AG08396 (cell line): ENCODE measurements around the gene ADGRE3.

ENCODE experiments used
- DNase-seq: peaks from one replicate; pipeline ENCODE4 v3.0.0; 2012; ENCODE audit warnings: low spot score, mixed read lengths

The ADGRE3 gene, protein sequence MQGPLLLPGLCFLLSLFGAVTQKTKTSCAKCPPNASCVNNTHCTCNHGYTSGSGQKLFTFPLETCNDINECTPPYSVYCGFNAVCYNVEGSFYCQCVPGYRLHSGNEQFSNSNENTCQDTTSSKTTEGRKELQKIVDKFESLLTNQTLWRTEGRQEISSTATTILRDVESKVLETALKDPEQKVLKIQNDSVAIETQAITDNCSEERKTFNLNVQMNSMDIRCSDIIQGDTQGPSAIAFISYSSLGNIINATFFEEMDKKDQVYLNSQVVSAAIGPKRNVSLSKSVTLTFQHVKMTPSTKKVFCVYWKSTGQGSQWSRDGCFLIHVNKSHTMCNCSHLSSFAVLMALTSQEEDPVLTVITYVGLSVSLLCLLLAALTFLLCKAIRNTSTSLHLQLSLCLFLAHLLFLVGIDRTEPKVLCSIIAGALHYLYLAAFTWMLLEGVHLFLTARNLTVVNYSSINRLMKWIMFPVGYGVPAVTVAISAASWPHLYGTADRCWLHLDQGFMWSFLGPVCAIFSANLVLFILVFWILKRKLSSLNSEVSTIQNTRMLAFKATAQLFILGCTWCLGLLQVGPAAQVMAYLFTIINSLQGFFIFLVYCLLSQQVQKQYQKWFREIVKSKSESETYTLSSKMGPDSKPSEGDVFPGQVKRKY

DNA sequence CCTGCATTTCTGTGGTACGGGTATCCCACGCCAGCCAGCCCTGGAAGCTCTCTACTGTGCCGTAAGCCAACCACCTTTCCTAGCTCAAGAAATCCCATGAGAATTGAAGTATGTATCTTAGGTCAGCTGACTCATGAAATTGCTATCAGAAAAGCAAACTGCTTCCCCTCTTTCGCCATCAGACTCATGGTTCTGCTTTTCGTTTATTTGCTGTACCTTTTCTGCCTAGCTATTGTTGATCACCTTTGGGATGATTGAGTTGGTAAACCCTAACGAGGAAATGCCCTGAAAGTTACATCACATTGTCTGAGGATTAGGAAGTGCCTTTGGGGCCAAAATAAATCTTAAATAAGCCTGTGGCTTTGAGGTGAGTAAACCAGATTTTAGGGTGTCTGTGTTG is at the start of gene ADGRE3:
ADGRE3 (minus strand) TSS at position 81 of the 400 bp plus-strand sequence; CDS start at position 7, 74 bp downstream.
- DNase-seq = no peak

DNA sequence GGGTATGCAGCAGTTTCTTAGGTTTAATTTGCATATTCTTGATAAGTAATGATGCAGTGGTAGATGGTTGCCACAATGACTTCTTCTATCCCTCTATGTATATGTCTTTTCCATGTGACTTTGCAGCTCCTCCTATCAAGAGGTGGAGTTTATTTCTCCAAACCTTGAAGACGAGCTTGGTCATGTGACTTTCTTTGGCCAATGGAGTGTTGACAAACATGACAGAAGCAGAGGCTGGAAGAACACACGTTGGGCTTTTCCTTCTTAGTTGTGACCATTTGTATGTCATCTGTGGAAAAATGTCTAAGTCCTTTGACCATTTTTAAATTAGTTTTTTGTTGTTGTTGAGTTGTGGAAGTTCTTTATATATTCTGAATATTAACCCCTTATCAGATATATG is 47.5 kb upstream of the ADGRE3 start:
- DNase-seq = no peak

DNA sequence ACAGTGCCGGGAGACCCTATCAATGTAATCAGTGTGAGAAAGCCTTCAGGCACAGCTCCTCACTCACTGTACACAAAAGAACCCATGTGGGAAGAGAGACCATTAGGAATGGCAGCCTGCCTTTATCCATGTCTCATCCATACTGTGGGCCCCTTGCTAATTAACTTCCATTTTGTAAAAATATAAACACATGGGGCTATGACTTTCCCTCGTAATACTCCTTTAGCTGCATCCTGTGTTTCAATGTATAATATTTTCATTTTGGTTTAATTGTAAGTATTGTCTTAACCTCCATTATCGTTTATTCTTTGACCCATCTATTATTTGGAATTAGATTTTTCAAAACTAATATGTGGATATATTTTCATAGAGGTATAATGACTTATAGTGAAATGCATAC is 44.5 kb upstream of the ADGRE3 start:
- DNase-seq = no peak

DNA sequence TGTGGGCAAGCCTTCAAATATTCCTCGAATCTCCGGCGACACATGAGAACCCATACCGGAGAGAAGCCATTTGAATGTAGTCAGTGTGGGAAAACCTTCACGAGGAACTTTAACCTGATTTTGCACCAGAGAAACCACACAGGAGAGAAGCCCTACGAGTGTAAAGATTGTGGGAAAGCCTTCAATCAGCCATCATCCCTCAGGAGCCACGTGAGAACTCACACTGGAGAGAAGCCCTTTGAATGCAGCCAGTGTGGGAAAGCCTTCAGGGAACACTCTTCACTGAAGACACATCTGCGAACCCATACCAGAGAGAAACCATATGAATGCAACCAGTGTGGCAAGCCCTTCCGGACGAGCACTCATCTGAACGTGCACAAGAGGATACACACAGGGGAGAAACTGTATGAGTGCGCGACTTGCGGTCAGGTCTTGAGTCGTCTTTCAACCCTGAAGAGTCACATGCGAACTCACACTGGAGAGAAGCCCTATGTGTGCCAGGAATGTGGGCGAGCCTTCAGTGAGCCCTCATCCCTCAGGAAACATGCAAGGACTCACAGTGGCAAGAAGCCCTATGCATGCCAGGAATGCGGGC is 44.0 kb upstream of the ADGRE3 start:
- DNase-seq = no peak

DNA sequence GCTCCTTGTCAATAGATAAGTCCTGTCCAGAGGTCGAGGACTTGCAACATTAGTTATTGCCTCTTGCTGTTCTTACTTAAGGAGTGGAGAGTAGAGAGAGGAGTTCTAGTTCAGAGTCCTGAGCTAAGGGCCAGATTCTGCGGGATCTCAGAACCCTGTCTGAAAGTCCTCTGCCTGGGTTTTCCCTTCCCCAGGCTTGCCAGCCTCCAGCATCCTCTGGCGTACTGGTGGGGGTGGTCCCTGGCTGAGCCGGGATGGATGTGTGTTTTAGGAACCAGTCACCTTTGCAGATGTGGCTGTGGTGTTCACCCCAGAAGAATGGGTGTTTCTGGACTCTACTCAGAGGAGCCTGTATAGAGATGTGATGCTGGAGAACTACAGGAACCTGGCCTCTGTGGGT is 41.2 kb upstream of the ADGRE3 start:
- DNase-seq = no peak

DNA sequence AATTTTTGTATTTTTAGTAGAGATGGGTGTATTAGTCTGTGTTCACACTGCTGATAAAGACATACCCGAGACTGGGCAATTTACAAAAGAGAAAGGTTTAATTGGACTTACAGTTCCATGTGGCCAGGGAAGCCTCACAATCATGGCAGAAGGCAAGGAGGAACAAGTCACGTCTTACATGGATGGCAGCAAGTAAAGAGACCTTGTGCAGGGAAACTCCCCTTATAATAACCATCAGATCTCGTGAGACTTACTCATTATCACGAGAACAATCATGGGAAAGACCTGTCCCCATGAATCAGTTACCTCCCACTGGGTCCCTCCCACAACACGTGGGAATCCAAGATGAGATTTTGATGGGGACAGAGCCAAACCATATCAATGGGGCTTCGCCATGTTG is 29.8 kb upstream of the ADGRE3 start:
- DNase-seq = no peak

DNA sequence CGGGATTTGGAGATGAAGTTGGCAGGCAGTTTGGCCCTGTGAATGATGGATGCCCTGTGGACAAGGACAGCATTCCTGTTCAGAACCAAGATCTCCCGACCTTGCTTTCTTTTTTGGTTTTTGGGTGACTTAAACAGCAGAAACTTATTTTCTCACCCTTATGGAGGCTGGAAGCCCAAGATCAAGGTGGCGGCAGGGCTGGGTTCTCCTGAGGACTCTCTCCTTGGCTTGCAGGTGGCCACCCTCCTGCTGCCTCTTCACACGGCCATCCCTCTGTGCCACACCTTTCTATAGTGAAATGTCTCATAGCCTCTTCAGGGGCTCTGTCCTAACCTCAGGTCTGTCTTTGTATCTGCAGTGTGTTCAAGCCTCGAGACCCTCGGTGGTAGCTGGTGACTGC is 29.2 kb upstream of the ADGRE3 start:
- no peak for DNase-seq

DNA sequence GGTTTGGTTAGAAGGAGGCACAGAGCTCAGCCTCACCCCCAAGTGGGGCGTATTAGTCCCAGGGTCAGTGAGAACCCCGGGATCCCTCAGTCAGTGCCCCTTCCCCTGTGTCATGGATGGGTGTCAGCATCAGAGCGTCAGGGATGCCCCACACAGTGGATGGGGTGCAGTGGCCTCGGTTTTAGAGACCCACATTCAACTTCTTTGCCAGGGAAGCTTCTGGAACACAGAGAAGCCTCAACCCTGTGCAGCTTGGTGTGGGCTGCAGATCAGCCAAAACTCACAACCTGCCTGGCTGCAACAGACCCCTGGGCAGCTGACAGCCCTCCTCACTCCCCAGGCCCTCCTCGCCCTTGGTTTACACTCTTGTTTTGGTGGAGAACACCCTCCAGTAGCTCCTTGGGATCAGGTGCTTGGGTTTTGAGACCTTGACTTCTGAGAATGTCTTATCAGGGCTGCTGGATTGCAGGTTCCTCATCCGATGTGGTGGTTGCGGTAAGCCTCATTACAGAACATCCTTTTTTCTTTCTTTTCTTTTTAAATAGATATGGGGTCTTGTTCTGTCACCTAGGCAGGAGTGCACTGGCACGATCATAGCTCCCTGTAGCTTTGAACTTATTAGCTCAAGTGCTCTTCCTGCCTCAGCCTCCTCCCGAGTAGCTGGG is 26.2 kb upstream of the ADGRE3 start:
- DNase-seq = no peak

DNA sequence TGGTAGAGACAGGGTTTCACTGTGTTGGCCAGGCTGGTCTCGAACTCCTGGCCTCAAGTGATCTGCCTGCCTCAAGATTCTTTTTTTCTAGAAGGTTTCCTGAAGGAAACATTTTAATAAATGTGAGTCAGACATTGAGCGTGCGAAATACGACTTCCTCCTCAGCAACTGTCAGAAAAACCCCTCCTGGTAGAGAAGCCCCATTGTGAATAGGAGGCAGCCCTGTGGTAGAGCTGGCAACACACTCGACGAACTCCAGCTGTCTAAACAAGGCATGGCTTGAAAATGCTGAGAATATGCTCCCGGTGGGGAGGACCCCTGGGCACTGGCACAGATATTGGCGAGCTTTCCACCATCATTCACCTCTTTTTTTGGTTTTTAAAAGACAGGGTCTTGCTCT is 25.0 kb upstream of the ADGRE3 start:
- no peak for DNase-seq

DNA sequence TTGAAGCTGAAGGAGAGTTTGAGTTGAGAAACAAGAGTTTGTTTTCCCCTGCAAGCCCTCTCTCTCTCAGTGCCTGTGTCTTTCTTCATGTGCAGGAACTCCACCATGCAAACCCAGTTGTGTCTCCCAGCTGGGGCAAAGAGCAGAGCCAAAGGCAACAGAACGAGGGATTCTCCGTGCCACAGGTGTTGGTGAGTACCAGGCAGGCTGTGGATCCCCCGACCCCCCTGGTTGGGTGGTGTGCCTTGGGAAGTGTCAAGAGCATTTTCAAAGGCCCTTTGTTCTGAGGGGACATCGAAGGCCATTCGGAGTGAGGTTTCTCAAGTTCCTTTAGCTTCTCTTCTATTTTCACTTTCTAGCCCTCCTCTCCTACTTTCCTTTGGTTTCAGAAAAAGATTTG is 20.8 kb upstream of the ADGRE3 start:
- no peak for DNase-seq

DNA sequence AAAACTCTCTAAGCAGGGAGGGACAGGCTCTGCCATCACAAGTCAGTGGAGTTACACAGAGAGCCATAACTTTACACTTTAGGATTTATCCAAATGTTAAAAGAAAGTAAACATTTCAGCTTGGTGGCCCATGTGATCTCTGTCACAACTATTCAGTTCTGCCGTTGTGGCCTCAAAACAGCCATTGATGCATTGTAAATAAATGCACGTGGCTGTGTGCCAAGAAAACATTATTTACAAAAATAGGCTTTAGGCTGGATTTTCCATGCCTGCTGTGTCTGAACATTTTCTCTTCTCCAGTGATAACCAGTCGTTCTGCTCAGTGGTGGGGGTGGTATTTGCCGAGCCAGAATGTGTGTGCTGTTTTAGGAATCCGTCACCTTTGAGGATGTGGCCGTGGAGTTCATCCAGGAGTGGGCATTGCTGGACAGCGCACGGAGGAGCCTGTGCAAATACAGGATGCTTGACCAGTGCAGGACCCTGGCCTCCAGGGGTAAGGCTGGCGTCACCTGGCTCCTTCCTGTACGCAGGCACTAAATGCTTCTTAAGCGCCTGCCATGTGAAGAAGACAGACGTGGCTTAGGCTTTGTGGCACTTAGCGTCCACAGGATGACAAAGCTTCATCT is 20.1 kb upstream of the ADGRE3 start:
- no peak for DNase-seq

DNA sequence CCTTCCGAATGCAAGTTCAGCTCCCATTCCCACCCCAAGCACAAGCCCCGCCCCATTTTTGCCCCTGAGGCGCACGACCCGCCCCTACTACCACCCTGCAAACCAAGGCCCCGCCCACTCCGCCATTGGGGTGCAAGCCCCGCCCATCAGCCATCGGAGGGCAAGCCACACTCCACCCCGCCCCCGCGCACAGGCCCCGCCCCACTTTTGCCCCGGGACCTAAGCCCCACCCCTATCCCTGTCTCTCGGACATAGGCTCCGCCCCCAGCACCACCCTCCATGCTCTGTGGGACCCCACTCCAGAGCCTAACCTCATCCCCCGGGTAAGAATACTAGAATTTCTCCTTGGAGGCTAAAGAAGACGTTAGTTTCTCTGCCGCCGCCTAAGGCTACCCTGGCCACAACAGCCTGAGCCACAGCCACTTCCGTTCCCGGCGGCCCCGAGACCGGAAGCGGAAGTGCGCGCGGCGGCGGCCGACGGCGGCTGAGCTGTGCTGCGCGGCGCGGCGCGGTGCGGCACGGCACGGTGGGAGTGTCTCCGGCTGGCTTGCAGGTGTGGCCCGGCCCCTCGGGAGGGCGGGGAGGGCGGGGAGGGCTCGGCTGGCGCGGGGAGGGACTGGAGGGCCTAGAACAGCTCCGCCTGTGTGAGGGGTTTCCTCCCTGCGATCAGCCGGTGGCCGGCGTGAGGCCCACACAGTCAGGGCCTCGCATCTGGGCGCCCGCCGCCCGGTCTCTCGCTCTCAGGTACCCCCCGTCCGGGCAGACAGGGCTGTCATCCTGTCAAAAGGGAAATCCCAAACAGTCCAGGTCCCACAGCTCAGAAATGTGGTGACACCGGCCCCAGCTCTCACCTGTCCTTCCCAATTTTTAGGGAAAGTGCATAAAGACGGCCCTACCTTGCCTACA is 15.2 kb upstream of the ADGRE3 start, which contains the start of gene ZNF333:
ZNF333 (plus strand) TSS at position 451 of the 906 bp plus-strand sequence. CDS start 3,444 bp downstream, outside the sequence.
- peak; percentile 98 for DNase-seq

DNA sequence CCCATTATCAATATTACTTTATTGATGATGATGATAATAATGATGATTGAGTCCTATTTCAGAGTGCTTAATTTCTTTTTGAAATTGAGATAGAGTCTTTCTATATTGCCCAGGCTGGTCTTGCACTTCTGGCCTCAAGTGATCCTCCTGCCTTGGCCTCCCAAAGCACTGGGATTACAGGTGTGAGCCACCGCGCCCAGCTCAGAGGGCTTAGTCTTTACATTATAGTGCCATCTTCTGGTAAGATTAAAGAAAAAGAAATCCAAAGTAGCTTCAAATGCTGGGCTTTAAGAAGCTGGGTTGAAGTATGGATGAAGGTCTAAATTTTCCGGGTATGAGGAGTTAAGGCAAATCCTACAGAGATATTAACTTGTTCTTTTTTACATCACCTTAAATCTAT is 11.8 kb upstream of the ADGRE3 start:
- DNase-seq = no peak

GRCh38 chr19:14683439-14683838 is 8.8 kb upstream of the ADGRE3 start:
- no peak for DNase-seq

GRCh38 chr19:14682084-14682483 is 7.4 kb upstream of the ADGRE3 start:
- no peak for DNase-seq

DNA sequence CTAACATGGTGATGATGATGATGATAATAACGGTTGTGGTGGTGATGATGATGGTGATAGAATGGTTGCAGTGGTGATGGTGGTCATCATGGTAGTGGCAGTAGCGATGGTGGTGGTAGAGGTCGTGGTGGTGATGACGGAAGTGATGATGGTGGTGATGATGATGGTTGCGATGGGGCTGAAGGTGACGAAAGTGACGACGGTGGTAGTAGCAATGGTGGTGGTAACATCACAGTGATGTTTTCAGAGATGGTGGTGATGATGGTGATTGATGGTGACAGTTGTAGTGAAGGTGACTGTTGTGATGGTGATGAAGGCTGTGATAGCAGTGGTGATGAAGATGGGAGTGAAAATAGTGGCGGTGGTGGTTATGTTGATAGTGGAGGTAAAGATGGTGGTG is 3.6 kb upstream of the ADGRE3 start:
- no peak for DNase-seq

- DNase-seq = no peak
Measured at GRCh38 chr19:14677464-14677863, 2.8 kb upstream of the ADGRE3 start.

- DNase-seq = no peak
Measured at GRCh38 chr19:14676762-14677161, 2.1 kb upstream of the ADGRE3 start.

DNA sequence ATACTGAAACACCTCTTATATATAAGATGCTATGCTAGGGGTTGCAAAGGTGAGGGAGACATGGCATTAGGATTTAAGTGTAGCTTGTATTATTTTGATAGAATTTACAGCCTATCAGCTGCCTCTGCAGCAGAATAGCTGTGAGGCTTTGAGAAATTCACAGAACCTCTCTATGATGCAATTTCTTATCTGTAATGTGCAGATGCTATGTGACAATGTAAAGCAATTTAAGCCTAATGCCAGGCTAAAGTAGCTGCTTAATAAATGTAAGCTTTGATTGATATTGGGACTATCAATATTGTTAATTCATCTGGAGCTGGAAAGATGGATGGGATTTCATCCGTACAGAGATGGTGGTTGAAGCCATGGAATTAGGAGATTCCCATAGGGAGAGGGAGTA is 1.6 kb downstream of the ADGRE3 start:
- no peak for DNase-seq

GRCh38 chr19:14672188-14672872 is 2.3 kb downstream of the ADGRE3 start:
- no peak for DNase-seq
